Measurements from ENCODE around the gene CACNG1.

CACNG1 gene, protein sequence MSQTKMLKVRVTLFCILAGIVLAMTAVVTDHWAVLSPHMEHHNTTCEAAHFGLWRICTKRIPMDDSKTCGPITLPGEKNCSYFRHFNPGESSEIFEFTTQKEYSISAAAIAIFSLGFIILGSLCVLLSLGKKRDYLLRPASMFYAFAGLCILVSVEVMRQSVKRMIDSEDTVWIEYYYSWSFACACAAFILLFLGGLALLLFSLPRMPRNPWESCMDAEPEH

DNA sequence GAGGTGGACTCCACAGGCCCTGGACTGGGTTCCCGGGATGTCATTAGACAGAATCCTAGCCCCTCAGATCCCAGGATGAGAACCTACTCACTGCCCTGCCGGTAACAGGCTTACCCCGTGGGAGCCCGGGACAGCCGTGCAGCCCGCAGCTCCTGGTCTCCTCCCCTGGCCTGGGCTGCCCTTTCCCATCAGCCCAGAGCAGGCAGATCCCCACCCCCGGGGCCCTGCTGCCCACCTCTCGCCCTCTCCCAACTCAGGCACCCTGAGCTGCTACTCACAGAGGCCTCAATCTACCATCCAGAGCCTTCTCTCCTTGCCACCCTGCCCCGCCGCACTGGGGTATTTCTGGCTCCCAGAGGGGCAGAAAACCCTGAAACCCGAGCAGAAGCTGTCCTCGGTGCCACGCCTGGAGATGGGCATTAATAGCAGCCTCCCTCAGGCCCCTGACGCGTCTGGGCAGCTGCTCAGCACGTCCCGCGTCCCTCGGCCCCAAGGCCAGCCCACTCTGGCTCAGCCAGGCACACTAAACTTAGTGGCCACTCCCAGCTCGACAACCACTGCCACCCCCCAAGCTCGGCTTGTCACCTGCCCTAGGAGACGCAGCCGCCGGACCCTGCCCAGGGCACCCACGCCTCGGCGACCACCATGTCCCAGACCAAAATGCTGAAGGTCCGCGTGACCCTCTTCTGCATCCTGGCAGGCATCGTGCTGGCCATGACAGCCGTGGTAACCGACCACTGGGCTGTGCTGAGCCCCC, at the start of gene CACNG1:
CACNG1 (plus strand) TSS at position 539 of the 757 bp plus-strand sequence; CDS start at position 646, 107 bp downstream.
- DNase-seq = no peak

DNA sequence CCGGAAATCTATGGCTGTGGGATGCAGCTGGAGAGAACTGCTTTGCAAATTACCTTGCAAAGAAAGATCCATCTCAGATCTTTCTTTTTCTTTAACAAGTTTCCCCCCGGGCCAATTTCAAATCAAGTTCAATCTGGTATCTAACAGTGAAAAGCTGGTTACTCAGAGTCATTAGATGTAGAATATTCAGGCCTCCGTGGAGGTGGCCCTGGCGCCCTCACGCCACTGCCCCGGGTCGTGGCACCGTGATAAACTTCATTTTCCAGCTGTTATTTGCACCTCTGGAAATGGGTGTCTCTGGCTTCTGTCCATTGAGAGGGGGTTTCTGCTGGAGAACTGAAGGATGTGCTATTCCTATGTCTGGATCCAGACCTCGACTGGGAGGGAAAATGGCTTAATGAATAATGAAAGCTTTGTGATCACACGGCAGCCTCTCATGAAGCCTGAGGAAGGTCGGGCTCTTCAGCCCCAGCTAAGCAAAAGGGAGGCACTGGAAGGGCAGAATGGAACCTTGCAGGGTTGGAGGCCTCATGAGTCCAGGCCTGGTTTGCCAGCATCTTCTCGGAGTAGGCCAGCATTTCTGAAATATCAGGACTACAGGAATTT, 49.3 kb upstream of the CACNG1 start:
- no peak for DNase-seq

DNA sequence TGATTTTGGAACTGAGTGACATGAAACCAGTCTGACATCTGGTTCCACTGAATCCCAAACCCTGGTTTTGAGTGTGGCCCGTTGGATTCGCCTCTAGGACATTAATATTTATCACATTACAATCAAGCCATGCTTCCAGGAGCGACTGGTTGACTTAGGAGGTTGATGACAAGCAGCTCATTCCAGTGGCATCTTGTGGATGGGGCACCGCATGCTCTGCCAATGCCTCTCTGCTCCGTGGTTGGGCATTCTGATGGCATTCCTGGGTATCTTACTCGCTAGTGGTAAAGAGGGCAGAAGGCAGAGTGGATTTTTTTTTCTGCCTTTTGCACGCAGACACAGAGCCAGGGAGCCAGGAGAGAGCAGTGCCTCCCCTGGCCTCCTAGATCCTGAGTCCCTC, 48.4 kb upstream of the CACNG1 start:
- no peak for DNase-seq

DNA sequence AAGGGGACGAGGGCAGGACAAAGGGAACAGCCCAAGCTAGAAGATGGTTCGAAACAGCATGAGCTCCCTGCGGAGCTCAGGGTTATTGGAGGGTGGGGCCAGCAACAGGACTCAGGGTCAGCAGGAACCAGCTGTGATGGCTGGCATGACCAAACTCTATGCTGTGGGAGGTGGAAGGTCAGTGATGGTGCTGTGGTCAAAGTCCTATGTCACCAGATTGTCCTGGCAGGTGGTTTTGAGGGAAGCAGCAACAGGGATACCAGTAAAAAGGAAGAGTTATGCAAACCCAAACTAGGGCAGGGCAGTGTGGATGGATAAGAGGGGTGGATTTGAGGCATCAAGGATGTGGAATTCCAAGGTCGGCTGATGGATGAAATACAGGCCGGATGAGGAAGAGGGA, 47.4 kb upstream of the CACNG1 start:
- DNase-seq = no peak

DNA sequence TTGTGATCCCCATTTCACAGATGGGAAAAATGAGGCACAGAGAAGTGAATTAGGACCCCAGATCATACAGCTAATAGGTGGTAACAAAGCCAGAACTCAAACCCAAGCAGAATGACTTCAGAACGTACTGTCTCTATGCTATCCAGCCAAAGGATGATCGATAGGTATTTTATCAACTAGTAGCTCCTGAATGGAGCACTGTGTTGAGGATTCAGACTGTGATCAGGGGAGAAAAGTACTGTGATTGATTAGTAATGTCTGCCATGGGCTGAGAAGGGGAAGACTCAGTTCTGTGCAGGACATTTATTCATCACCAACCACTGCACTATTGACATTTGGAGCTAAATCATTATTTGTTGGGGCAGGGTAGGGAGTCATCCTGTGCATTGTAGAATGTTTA, 41.1 kb upstream of the CACNG1 start:
- DNase-seq = no peak

DNA sequence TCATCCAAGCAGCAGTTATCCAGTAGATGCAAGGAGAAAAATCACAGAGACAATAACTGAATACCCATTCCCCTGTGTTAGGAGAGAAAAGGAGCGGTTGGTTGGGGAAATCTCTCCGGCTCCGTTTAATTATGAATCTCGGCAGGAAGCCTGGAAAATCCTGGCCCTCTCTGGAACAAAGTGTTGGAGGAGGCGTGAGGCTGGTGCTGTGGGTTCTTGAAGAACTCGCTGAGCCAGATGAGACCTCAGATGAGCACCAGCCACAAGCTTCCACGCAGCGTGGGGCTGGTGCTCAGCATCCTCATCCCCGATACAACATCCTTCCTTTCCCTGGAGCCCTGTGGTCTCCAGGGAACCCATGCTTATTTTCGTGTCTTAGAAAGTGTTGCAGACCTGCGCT, 40.2 kb upstream of the CACNG1 start:
- DNase-seq = no peak

DNA sequence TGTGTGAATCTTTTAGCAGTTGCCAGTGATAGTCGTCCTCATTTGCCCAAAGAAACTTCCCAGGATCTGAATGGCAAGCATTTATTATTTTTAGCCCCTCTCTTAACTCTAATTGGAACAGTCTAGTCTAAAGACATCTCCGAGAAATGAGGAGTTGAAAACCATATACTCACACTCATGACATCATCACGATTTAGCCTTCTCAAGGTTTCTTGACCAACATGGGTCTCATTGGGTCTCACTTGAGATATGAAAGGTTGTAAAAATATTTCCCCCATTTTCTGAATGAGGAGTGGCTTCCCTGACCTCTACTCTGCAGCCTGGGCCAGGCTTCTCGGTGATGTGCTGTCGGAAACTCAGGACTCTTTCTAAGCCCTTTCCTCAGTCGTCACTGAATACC, 37.1 kb upstream of the CACNG1 start:
- DNase-seq = no peak

DNA sequence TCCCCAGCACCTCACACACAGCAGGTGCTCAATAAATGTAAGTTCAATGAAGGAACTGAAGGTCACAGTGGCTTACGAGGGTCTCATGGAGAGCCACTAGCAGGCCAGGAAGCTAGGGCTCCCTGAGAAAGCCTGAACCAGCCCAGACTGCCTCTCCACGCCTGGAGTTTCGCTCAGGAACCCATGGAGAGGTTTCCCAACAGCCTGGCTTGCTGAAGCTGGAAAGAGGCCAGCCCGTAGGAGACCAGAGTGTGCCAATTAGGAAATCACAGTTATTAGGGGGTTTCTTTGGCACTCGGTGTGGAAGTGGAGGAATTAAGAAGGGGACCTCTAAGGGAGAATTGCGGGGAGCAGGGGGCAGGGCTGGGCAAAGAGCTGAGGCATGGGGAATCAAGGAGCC, 36.3 kb upstream of the CACNG1 start:
- DNase-seq = no peak

DNA sequence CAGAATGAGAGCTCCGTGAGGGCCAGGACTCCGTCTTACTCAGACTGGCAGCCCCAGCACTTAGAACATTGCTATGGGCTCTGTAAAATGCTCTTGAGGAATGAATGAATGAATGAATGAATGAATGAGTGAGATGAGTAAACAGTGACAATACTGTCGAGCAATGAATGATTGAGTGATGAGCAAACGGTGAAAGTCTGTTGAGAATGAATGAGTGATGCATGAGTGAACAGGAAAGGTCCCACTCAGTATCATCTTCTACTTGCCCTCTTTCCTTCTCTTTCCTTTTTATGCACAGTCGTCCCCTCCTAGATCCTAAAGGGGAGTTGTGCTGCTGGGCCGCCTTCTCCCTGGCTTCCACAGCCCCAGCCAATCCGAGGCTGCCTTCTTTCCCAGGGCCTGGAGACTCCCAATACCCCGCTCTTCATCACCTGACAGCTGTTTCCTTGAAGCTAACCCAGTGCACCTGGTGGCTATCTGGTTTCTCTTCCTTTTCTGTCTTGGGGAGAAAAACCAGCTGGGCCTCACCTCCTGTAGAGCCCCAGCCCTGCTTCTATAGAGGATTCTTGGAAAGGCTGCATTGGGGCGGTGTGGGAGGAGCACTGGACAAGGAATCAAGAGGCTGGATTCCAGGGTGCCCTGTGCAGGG, 32.7 kb upstream of the CACNG1 start:
- peak; percentile 10 for DNase-seq

DNA sequence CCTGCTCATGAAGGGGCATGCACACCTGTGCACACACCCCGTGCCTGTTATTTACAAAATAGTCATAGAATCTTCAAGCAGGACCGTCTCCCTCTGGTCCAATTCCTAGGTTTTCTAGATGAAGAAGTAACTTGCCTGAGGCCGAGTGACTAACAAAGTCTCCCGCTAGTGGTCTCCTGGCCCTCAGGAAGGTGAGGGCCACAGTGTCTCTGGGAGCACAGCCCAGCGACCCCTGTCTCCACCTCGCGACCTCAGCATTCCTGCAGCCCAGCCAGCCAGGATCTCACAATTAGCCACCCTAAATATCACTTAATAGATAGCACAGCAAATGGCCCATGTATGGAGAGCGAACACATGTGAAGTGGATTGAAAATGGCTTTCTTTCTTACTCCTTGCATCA, 30.5 kb upstream of the CACNG1 start:
- DNase-seq = no peak

DNA sequence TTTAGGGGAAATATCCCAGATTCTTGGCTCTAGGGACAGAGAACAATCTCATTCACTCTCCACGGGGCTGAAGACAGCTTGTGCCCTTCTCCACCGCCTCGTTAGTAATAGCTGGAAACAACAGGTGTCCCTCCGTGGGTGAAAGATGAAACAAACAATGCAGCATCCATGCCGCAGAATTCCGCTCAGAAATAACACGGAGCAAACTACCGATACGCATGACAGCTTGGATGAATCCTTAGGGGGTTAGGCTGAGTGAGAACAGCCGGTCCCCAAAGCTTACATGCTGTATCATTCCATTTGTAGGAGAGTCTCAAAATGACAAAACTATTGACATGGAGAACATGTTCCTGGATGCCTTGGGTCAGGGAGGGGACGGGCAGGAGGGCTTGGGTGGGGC, 29.4 kb upstream of the CACNG1 start:
- DNase-seq = no peak

DNA sequence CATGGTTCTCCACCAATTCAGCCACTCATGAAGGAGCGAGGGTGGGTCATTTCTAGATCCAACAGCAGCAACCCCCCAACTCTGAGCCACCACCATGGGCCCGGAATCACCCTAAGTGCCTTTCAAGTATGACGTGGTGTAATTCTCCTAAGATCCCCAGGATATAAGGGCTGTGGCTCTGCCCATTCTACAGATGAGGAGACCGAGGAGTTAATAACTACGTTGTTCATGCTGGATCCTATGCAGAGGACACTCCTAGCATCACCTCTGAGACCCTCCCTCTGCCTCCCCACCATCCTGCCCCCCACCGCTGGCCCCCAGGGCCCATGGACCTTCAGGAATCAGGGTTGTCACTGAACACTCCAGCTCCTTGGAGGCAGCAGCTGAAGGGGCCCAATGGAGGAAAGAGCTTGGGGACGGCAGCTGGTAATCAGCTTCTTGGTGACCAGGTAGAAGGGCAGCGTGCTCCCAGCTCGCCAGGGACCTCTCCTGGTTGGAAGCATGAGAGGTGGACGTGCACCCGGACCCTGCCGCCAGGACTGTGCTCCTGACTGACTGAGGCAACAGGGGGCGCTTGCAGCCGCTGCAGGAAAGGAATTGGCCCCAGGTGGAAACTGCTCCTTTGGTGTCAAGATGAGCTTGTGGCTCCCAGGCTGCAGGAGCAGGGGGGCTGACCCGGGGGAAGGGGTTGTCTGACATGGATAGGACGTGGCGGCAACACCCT, 28.2 kb upstream of the CACNG1 start:
- no peak for DNase-seq

DNA sequence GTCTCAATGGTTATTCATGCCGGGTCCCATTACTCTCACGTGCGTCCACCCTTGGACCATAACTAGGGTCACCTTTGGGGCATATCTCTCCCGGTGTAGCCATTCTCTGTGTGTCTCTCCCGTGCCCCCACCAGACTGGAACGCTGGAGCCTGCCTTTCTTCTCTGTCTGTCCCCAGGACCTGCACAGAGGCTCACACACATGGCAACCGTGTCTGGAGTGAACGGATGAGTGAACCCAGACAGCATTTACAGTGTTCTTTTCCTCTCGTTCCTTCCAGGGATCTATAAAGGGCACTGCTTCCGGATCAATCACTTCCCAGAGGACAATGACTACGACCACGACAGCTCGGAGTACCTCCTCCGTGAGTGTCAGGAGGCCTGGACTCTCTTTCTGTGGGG, 26.4 kb upstream of the CACNG1 start:
- DNase-seq = no peak

DNA sequence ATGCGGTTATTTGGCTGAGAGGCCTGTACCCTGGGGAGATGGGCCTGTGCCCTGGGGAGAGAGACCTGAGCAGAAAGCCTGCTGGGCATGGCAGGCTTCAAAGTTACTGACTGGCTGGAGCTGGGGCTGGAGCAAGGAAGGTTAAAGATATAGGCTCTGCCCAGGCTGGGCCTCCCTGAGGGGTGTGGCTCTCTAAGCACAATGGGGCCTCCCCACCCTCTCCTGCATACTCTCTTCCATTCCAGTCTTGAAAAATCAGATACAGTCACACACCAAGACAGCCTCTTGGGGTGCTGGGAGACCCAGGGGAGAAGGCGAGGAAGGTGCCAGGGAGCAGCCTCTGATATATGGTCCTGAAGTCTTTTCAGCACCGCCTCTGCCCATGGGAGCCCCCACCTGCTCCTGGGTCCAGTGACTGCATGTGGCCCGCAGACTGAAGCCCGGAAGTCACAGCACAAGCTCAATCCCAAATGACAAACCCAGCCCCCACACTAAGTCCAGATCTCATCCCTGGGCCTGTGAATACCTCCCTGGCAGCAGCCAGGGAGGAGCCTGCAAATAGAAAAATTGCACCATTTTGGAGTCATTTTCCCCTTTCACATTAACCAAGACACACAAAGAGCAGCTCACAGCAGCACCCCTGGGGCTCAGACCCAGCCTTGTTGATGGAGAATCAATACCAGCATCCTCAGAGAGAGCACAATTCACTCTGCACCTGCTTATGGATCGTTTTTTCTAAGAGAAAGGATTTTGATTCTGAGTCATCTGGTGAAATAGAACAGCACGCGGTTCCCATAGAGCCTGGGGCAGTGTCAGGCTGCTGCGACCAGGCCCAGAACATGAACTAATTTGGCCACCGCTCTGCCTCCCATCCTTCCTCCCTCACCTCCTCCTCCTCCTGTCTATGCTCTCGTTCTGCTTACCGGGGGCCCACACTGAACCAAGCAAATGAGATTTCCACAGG, 25.6 kb upstream of the CACNG1 start:
- no peak for DNase-seq

DNA sequence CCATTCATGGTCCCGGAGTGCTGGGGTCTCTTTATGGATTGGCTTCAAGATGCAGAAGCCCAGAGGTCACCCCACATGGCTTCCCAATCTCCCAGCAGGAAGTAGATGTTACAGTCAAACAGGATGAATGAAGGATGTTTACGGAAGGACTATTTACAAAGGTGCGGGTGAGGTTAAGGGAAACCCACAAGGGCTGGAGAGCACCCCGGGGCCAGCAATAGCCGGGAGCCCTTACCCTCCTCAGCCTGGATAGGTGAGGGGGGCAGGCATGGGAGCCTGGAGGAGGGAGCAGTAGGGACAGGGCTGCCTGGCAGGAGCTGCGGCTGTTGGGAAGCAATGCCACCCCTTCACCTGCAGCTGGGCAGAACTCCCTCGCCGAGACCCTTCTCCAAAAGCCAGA, 24.5 kb upstream of the CACNG1 start:
- DNase-seq = no peak

DNA sequence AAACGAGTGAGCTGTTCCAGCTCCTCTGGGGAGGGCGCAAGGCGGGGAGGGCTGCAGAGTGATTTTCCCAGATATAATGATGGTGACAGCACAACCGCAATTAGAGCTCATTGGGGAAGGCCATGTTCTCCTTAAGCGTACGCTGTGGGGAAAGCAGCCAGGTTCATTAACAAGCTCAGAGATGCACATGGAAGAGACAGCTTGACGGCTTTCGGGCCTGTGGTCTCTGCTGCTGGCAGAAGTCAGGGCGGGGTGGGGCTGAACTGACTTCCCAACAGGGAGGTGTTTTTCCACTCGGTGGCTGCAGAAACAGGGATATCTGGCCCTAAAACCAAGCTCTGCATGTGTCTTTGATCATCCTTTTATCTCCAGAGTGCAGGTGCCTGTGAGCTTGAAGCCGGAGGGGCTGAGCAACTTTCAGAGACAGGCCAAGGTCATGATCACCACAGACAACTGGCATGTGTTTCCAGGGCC, 24.0 kb upstream of the CACNG1 start:
- DNase-seq = no peak

DNA sequence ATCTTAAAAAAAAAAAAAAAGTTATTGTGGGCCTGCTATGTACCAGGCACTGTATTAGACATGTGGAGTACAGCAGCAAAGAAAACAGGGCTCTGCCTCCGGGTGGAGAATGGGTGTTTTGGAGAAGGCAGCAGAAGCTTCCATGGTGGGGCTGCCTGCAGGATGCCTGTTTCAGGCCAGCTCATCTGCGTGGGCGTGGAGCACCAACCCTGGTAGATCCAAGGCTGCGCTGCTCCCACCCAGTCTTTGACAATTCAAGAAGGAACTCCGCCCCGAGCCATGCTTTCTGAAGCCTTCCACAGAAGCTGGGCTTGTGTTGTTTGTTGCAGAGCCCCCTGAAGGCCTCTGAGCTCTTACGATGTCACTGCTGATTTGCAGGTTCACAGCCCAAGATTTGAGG, 23.2 kb upstream of the CACNG1 start:
- DNase-seq = no peak

DNA sequence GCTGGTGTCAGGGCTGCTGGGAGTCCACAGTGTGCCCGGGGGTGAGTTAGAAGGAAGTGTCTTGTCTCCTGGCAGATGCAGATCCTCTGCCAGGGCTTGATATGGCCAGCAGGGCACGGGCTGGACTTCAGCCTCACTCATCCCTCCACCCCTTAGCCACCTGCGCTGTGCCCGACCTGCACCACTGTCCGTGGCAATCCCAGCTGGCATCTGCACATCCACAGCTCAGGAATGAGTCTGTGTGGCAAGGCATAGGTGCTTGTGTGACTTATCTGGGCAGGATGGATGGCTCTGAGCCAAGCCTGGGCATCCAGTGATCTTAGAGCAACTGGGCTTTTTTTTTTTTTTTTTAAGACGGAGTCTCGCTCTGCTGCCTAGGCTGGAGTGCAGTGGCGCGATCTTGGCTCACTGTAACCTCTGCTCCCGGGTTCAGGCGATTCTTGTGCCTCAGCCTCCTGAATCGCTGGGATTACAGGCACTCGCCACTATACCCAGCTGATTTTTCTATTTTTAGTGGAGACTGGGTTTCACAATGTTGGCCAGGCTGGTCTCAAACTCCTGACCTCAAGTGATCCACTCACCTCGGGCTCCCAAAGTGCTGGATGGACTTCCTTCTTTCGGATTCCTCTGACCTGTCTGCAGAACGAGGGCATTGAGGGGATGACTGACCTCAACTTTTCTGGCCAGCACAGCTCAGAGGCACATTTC, 22.5 kb upstream of the CACNG1 start:
- DNase-seq = no peak

DNA sequence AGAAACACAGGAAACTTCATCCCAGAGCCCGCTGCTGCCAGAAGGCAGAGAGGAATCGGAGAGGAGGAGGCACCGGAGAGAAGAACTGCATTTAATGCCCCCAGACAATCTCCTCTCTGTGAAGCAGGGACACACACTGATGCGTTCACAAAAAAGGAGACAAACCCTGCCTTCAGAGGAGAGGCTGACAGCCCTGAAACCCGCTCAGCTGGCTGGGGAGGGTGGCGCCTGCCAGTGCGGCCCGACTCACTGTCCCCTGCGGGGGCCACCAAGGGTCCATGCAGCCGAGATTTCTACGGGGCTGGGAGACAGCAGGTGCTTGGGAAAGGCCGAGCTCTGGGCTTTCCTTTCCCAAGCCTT, 21.9 kb upstream of the CACNG1 start:
- no peak for DNase-seq

DNA sequence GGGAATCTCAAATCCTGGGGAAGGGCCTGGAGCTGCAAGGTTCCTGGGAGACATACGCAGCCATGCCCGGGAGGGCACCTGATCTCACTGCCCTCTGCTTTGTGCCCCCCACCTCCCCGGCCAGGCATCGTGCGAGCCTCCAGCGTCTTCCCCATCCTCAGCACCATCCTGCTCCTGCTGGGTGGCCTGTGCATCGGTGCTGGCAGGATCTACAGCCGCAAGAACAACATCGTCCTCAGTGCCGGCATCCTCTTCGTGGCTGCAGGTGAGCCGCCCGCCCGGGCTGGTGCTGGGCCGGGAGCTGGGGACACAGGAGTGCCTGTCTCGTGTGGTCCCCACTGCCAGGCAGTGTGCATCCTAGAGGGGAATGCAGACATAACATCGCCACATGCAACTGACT, 19.6 kb upstream of the CACNG1 start:
- DNase-seq = no peak

DNA sequence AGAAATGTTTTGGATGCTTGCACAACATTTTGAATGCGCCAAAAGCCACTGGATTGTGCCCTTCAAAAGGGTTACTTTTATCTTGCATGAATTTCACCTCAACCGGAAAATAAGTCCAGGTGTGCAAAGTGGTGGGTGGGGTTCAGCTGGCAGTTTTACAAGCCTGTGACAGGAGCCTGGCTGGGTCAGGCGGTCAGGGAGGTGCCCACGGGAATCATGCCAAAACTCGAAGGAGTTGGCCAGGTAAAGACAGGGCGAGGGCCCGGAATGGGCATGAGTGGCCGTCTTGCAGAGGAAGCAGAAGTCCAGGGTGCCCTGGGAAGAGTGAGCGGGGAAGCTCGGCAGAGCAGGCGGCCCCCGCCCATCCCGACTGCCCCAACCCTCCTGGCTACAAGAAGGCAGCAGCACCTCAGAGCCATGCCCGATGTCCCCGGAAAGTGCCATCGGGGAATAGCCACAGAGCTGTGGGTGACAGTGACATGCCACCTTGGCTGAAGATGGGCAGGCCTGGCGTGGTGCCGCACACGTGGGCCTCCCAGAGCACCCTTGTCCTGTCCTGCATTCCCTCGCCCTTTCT, 19.1 kb upstream of the CACNG1 start:
- DNase-seq = no peak

Data from NCI-H2107 (cell line).